WTC11 (cell line): ENCODE results near the gene CHRM4. TPM values are rescaled to one million over a fixed set of nuclear protein-coding genes. Genes with fewer than 3 reads are reported as not detected.
"Not testable (repeated sequence)": the region's sequence is repeated elsewhere in the genome, so short reads cannot be mapped to it uniquely, and the experiment has no call there.

Source experiments
- ATAC-seq: fragments of 200-7000 bp; cut with Tn5 transposase; 2 replicates; pipeline ENCODE4 v1.10.0; 2021; ENCODE audit warnings: mild to moderate bottlenecking, moderate library complexity
- CTCF ChIA-PET: fragments of 300-600 bp; sonication (Branson Sonifier 250); formaldehyde crosslinking; loops from one replicate; lab custom pipeline; 2021; ENCODE audit warnings: antibody characterized with exemption; lab: Charles Lee
- POLR2A ChIA-PET: fragments of 350-600 bp; sonication (Branson Sonifier 250); formaldehyde crosslinking; loops from one replicate; lab custom pipeline; 2021; ENCODE audit warnings: antibody characterized with exemption; lab: Charles Lee
- DNase-seq: peaks from one replicate; pipeline ENCODE4 v3.0.0; 2021; ENCODE audit warnings: low spot score
- H3K27ac Mint-ChIP-seq: 2 replicates; pipeline ENCODE4 v1.8.0; 2021; ENCODE audit warnings: mixed read lengths
- H3K27me3 Mint-ChIP-seq: 2 replicates; pipeline ENCODE4 v1.8.0; 2021; ENCODE audit warnings: low read depth, mild to moderate bottlenecking, moderate library complexity, mixed read lengths
- H3K36me3 Mint-ChIP-seq: 2 replicates; pipeline ENCODE4 v1.8.0; 2021; ENCODE audit warnings: mixed read lengths
- H3K4me1 Mint-ChIP-seq: 2 replicates; pipeline ENCODE4 v1.8.0; 2022; ENCODE audit warnings: mixed read lengths
- H3K4me3 Mint-ChIP-seq: 2 replicates; pipeline ENCODE4 v1.8.0; 2021; ENCODE audit warnings: mild to moderate bottlenecking, moderate library complexity, mixed read lengths
- H3K9me3 Mint-ChIP-seq: 2 replicates; pipeline ENCODE4 v1.8.0; 2021; ENCODE audit warnings: mixed read lengths
- ESRRA ChIP-seq: sonication (generic); formaldehyde crosslinking; IDR thresholded peaks from 2 replicates; pipeline ENCODE4 v1.8.1; 2022; ENCODE audit warnings: mild to moderate bottlenecking, missing genetic modification reagents, borderline replicate concordance
- ETV6 ChIP-seq: sonication (generic); formaldehyde crosslinking; IDR thresholded peaks from 2 replicates; pipeline ENCODE4 v1.8.1; 2022; ENCODE audit warnings: mild to moderate bottlenecking, missing genetic modification reagents
- FOXK1 ChIP-seq: sonication (generic); formaldehyde crosslinking; IDR thresholded peaks from 2 replicates; pipeline ENCODE4 v1.8.0; 2022; ENCODE audit warnings: mild to moderate bottlenecking, moderate library complexity, missing genetic modification reagents
- GABPB1 ChIP-seq: sonication (generic); formaldehyde crosslinking; IDR thresholded peaks from 2 replicates; pipeline ENCODE4 v1.8.1; 2023; ENCODE audit warnings: mild to moderate bottlenecking, missing genetic modification reagents
- HMGA2 ChIP-seq: fragments of 250-450 bp; sonication (Bioruptor Pico); IDR thresholded peaks from 2 replicates; pipeline ENCODE4 v1.4.0; 2021; ENCODE audit warnings: mild to moderate bottlenecking, moderate library complexity
- NFATC4 ChIP-seq: fragments of 250-450 bp; sonication (Bioruptor Pico); IDR thresholded peaks from 2 replicates; pipeline ENCODE4 v1.9.0; 2021; ENCODE audit warnings: mild to moderate bottlenecking
- NR2C2 ChIP-seq: sonication (generic); formaldehyde crosslinking; IDR thresholded peaks from 2 replicates; pipeline ENCODE4 v1.8.0; 2022; ENCODE audit warnings: mild to moderate bottlenecking, missing genetic modification reagents
- NR3C1 ChIP-seq: sonication (generic); formaldehyde crosslinking; conservative IDR thresholded peaks from 2 replicates; pipeline ENCODE4 v1.8.1; 2023; ENCODE audit warnings: low read depth, mild to moderate bottlenecking, missing genetic modification reagents
- RELA ChIP-seq: sonication (generic); formaldehyde crosslinking; IDR thresholded peaks from 2 replicates; pipeline ENCODE4 v1.8.1; 2022; ENCODE audit warnings: missing genetic modification reagents, mild to moderate bottlenecking, borderline replicate concordance
- ZNF121 ChIP-seq: sonication (generic); formaldehyde crosslinking; IDR thresholded peaks from 2 replicates; pipeline ENCODE4 v1.8.0; 2023; ENCODE audit warnings: missing genetic modification reagents
- ZNF263 ChIP-seq: sonication (generic); formaldehyde crosslinking; IDR thresholded peaks from 2 replicates; pipeline ENCODE4 v1.8.1; 2022; ENCODE audit warnings: low read depth, mild to moderate bottlenecking, moderate library complexity, missing genetic modification reagents
- ZNF423 ChIP-seq: fragments of 250-450 bp; sonication (Bioruptor Pico); IDR thresholded peaks from 2 replicates; pipeline ENCODE4 v2.1.2; 2022; ENCODE audit warnings: mild to moderate bottlenecking, moderate library complexity
- total RNA-seq: library from RNA; stranded (reverse); gene quantifications from 3 replicates; pipeline ENCODE4 v1.2.3, GENCODE V29; 2021
- TF ChIP-seq, protein P1 (sequence below): sonication (generic); formaldehyde crosslinking; IDR thresholded peaks from 2 replicates; pipeline ENCODE4 v1.8.1; 2022; ENCODE audit warnings: missing genetic modification reagents, borderline replicate concordance
- TF ChIP-seq, protein P2 (sequence below): fragments of 250-450 bp; sonication (Bioruptor Pico); IDR thresholded peaks from 2 replicates; pipeline ENCODE4 v1.9.0; 2021; ENCODE audit warnings: moderate library complexity, mild to moderate bottlenecking, inconsistent platforms, borderline replicate concordance
- TF ChIP-seq, protein P3 (sequence below): sonication (generic); formaldehyde crosslinking; IDR thresholded peaks from 2 replicates; pipeline ENCODE4 v1.8.0; 2022; ENCODE audit warnings: mild to moderate bottlenecking, missing genetic modification reagents
- TF ChIP-seq, protein P4 (sequence below): sonication (generic); formaldehyde crosslinking; conservative IDR thresholded peaks from 2 replicates; pipeline ENCODE4 v1.8.1; 2022; ENCODE audit warnings: mild to moderate bottlenecking, missing genetic modification reagents
- TF ChIP-seq, protein P5 (sequence below): fragments of 250-450 bp; sonication (Bioruptor Pico); IDR thresholded peaks from 2 replicates; pipeline ENCODE4 v1.9.0; 2021; ENCODE audit warnings: mild to moderate bottlenecking
- TF ChIP-seq, protein P6 (sequence below): sonication (generic); formaldehyde crosslinking; IDR thresholded peaks from 2 replicates; pipeline ENCODE4 v1.8.1; 2022; ENCODE audit warnings: mild to moderate bottlenecking, missing genetic modification reagents, moderate library complexity, borderline replicate concordance
- TF ChIP-seq, protein P7 (sequence below): sonication (generic); formaldehyde crosslinking; IDR thresholded peaks from 2 replicates; pipeline ENCODE4 v1.8.1; 2023; ENCODE audit warnings: mild to moderate bottlenecking, missing genetic modification reagents, borderline replicate concordance

The CHRM4 gene
- total RNA-seq, 1 experiment from 2014 or later: 0.85 TPM

DNA sequence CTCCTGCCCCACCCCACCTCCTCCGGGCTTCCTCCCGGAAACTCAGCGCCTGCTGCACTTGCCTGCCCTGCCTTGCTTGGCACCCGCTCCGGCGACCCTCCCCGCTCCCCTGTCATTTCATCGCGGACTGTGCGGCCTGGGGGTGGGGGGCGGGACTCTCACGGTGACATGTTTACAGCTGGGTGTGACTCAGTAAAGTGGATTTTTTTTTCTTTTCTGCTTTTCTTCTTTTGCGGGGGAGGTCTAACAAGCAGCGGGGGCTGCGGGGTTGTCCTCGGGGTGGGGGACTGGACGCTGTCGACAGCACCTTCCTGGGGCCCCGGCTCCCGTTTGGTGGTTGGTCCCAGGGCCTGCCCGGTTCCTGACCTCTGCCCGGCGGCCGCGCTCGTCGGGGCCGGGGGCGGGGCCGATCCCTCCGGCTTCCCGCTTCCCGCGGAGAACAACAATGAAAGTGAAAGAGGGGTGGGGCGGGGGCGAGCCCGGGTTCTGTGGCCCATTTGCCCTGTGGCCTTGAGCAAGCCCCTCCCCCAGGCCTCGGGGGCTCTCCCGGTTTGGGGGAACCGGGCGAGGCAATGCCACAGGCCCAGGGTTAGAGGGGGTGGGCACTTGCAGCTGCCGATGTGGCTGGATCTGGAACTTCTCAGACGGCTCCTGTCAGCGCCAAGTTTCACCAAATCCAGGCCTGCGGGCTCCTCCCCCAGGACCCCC is 11.1 kb downstream of the CHRM4 start (continued):
- TF ChIP-seq ZNF263 (CRISPR knock-in tag) (no peak), ESRRA (CRISPR knock-in tag) (no peak; the same call in 1 of the 2 replicates), NFATC4 (CRISPR knock-in tag) (no peak), ZNF121 (CRISPR knock-in tag) (no peak), GABPB1 (CRISPR knock-in tag) (peak; percentile 24; the same call in 1 of the 2 replicates)
- TF ChIP-seq, protein P1, sequence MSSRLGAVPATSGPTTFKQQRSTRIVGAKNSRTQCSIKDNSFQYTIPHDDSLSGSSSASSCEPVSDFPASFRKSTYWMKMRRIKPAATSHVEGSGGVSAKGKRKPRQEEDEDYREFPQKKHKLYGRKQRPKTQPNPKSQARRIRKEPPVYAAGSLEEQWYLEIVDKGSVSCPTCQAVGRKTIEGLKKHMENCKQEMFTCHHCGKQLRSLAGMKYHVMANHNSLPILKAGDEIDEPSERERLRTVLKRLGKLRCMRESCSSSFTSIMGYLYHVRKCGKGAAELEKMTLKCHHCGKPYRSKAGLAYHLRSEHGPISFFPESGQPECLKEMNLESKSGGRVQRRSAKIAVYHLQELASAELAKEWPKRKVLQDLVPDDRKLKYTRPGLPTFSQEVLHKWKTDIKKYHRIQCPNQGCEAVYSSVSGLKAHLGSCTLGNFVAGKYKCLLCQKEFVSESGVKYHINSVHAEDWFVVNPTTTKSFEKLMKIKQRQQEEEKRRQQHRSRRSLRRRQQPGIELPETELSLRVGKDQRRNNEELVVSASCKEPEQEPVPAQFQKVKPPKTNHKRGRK: no peak
- TF ChIP-seq, protein P2, sequence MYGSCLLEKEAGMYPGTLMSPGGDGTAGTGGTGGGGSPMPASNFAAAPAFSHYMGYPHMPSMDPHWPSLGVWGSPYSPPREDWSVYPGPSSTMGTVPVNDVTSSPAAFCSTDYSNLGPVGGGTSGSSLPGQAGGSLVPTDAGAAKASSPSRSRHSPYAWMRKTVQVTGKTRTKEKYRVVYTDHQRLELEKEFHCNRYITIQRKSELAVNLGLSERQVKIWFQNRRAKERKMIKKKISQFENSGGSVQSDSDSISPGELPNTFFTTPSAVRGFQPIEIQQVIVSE (CRISPR knock-in tag): no peak

DNA sequence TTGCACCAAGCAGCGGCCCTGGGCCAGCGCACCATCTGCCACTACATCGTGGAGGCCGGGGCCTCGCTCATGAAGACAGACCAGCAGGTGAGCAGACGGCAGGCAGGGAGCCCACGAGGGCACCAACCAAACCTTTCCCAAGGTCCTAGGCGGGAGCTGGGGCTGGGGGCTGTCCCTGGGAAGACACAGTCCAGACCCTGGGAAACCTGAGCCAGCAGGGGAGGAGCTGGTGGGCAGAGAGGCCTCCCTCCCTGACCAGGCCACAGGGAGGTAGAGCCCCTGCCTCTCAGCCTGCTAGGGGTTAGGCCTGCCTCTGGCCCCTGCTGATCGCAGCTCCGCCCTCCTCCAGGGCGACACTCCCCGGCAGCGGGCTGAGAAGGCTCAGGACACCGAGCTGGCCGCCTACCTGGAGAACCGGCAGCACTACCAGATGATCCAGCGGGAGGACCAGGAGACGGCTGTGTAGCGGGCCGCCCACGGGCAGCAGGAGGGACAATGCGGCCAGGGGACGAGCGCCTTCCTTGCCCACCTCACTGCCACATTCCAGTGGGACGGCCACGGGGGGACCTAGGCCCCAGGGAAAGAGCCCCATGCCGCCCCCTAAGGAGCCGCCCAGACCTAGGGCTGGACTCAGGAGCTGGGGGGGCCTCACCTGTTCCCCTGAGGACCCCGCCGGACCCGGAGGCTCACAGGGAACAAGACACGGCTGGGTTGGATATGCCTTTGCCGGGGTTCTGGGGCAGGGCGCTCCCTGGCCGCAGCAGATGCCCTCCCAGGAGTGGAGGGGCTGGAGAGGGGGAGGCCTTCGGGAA is 11.9 kb downstream of the CHRM4 start:
- ATAC-seq (peak; percentile 44), DNase-seq (peak; percentile 75)
- ChIA-PET CTCF (interaction anchor here (0.8 to 5.2 kb wide), 7 partner anchors 9 to 140 kb away, joined by 3 to 51 read pairs (median 4); no protein-coding TSS in a partner anchor), POLR2A (interaction anchor here (1.3 to 1.5 kb wide), 4 partner anchors 10 to 136 kb away, joined by 5 to 7 read pairs (median 6); no protein-coding TSS in a partner anchor)
- not testable (repeated sequence) for H3K27me3 Mint-ChIP-seq, H3K9me3 Mint-ChIP-seq
- TF ChIP-seq ZNF423 (CRISPR knock-in tag) (peak; percentile 92), ETV6 (CRISPR knock-in tag) (0 out of 2 replicates have a peak, but pooled peaks have one; percentile 20), RELA (CRISPR knock-in tag) (0 out of 2 replicates have a peak, but pooled peaks have one; percentile 77)
- TF ChIP-seq, protein P3, sequence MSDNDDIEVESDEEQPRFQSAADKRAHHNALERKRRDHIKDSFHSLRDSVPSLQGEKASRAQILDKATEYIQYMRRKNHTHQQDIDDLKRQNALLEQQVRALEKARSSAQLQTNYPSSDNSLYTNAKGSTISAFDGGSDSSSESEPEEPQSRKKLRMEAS (CRISPR knock-in tag): peak; percentile 54
- peaks cover 23% of the 10 kb centered on the region for H3K36me3 Mint-ChIP-seq
- peak overlapping the region; percentile 64 for H3K4me3 Mint-ChIP-seq
- H3K4me1 Mint-ChIP-seq: peaks cover 21% of the 10 kb centered on the region
- H3K27ac Mint-ChIP-seq: peak overlapping the region; percentile 57; the same call in 1 of the 2 replicates

DNA sequence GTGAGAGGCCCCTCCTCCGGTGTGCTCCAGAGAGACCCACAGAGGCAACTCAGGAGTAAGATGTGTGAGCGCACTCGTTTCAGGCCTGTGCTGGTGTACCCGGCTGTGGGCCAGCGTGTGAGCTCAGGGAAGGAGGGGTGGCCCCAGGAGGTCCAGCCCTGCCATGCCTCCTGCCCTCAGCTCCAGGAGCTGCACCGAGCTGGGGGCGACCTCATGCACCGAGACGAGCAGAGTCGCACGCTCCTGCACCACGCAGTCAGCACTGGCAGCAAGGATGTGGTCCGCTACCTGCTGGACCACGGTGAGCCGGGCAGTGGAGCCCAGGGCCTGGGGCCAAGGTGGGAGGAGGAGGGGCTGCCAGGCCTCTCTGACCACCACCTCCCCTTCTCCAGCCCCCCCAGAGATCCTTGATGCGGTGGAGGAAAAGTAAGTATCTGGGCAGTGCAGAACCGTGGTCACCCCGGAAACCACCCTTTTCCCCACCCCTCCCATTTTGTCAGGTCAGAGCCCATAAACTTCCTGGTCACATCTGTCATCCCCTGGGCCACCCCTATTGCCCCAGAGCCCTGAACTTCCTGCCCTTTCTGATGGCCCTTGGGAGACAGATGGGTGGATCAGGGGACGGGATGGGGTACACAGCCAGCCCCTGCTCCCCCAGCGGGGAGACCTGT is 12.6 kb downstream of the CHRM4 start:
- no peaks in the 10 kb centered on the region for H3K27me3 Mint-ChIP-seq
- no peak for TF ChIP-seq FOXK1
- TF ChIP-seq NR3C1: no peak
- TF ChIP-seq, protein P4, sequence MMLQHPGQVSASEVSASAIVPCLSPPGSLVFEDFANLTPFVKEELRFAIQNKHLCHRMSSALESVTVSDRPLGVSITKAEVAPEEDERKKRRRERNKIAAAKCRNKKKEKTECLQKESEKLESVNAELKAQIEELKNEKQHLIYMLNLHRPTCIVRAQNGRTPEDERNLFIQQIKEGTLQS (CRISPR knock-in tag): no peak
- no peak for TF ChIP-seq HMGA2 (CRISPR knock-in tag)
- no peak for TF ChIP-seq NR2C2 (CRISPR knock-in tag)
- TF ChIP-seq, protein P5, sequence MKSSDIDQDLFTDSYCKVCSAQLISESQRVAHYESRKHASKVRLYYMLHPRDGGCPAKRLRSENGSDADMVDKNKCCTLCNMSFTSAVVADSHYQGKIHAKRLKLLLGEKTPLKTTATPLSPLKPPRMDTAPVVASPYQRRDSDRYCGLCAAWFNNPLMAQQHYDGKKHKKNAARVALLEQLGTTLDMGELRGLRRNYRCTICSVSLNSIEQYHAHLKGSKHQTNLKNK: no peak
- TF ChIP-seq, protein P6, sequence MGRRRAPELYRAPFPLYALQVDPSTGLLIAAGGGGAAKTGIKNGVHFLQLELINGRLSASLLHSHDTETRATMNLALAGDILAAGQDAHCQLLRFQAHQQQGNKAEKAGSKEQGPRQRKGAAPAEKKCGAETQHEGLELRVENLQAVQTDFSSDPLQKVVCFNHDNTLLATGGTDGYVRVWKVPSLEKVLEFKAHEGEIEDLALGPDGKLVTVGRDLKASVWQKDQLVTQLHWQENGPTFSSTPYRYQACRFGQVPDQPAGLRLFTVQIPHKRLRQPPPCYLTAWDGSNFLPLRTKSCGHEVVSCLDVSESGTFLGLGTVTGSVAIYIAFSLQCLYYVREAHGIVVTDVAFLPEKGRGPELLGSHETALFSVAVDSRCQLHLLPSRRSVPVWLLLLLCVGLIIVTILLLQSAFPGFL (CRISPR knock-in tag): no peak
- TF ChIP-seq, protein P7, sequence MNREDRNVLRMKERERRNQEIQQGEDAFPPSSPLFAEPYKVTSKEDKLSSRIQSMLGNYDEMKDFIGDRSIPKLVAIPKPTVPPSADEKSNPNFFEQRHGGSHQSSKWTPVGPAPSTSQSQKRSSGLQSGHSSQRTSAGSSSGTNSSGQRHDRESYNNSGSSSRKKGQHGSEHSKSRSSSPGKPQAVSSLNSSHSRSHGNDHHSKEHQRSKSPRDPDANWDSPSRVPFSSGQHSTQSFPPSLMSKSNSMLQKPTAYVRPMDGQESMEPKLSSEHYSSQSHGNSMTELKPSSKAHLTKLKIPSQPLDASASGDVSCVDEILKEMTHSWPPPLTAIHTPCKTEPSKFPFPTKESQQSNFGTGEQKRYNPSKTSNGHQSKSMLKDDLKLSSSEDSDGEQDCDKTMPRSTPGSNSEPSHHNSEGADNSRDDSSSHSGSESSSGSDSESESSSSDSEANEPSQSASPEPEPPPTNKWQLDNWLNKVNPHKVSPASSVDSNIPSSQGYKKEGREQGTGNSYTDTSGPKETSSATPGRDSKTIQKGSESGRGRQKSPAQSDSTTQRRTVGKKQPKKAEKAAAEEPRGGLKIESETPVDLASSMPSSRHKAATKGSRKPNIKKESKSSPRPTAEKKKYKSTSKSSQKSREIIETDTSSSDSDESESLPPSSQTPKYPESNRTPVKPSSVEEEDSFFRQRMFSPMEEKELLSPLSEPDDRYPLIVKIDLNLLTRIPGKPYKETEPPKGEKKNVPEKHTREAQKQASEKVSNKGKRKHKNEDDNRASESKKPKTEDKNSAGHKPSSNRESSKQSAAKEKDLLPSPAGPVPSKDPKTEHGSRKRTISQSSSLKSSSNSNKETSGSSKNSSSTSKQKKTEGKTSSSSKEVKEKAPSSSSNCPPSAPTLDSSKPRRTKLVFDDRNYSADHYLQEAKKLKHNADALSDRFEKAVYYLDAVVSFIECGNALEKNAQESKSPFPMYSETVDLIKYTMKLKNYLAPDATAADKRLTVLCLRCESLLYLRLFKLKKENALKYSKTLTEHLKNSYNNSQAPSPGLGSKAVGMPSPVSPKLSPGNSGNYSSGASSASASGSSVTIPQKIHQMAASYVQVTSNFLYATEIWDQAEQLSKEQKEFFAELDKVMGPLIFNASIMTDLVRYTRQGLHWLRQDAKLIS (CRISPR knock-in tag): no peak
- TF ChIP-seq GABPB1 (CRISPR knock-in tag): no peak

More for the DNA sequence above, 12.6 kb downstream of the CHRM4 start:
- H3K27ac Mint-ChIP-seq: peak overlapping the region; percentile 57; the same call in 1 of the 2 replicates
- no peak for ATAC-seq
- peaks cover 20% of the 10 kb centered on the region for H3K4me1 Mint-ChIP-seq
- peaks cover 26% of the 10 kb centered on the region for H3K36me3 Mint-ChIP-seq
- POLR2A ChIA-PET: interaction anchor here (1.3 to 1.5 kb wide), 4 partner anchors 11 to 135 kb away, joined by 5 to 7 read pairs (median 6); no protein-coding TSS in a partner anchor
- H3K4me3 Mint-ChIP-seq: peak overlapping the region; percentile 64
- CTCF ChIA-PET: interaction anchor here (0.8 to 5.2 kb wide), 10 partner anchors 10 to 151 kb away, joined by 3 to 51 read pairs (median 4); no protein-coding TSS in a partner anchor
- H3K9me3 Mint-ChIP-seq: no peaks in the 10 kb centered on the region
- DNase-seq: no peak
